ENCODE data around the gene RPL39.
"Not testable (repeated sequence)": the region's sequence is repeated elsewhere in the genome, so short reads cannot be mapped to it uniquely, and the experiment has no call there.

The RPL39 gene

GRCh38 chrX:119791437-119792231 lies at the start of gene RPL39:
TSS of gene RPL39 (minus strand) at chrX:119791630. CDS start at chrX:119791576, 54 bp downstream.
- DNase-seq (ENCODE audit: low read depth in 2 of 2) = peak; percentile 59 to 61

- DNase-seq (ENCODE audit: low read depth in 2 of 2) = no peak
Observed at GRCh38 chrX:119833905-119834304, 42.5 kb upstream of the RPL39 start.

- no peak for DNase-seq (ENCODE audit: low read depth in 2 of 2)
Observed at GRCh38 chrX:119828446-119828845, 37.0 kb upstream of the RPL39 start.

- DNase-seq (ENCODE audit: low read depth in 2 of 2) = no peak
Observed at GRCh38 chrX:119826399-119826959, 35.0 kb upstream of the RPL39 start.

- DNase-seq (ENCODE audit: low read depth in 2 of 2) = not testable (repeated sequence)
Observed at GRCh38 chrX:119824221-119824620, 32.8 kb upstream of the RPL39 start.

- DNase-seq (ENCODE audit: low read depth in 2 of 2) = not testable (repeated sequence)
Observed at GRCh38 chrX:119821703-119822102, 30.3 kb upstream of the RPL39 start.

GRCh38 chrX:119817130-119817690 lies 25.8 kb upstream of the RPL39 start:
- no peak for DNase-seq (ENCODE audit: low read depth in 2 of 2)

- no peak for DNase-seq (ENCODE audit: low read depth in 2 of 2)
Observed at GRCh38 chrX:119816300-119816699, 24.9 kb upstream of the RPL39 start.

- DNase-seq (ENCODE audit: low read depth in 2 of 2) = no peak
Observed at GRCh38 chrX:119809185-119809666, 17.8 kb upstream of the RPL39 start.

- not testable (repeated sequence) for DNase-seq (ENCODE audit: low read depth in 2 of 2)
Observed at GRCh38 chrX:119808461-119808860, 17.0 kb upstream of the RPL39 start.

GRCh38 chrX:119802546-119802945 lies 11.1 kb upstream of the RPL39 start:
- no peak for DNase-seq (ENCODE audit: low read depth in 2 of 2)

- no peak for DNase-seq (ENCODE audit: low read depth in 2 of 2)
Observed at GRCh38 chrX:119801253-119802221, 10.1 kb upstream of the RPL39 start.

- no peak for DNase-seq (ENCODE audit: low read depth in 2 of 2)
Observed at GRCh38 chrX:119790977-119791436, 423 bp downstream of the RPL39 start.

- no peak for DNase-seq (ENCODE audit: low read depth in 2 of 2)
Observed at GRCh38 chrX:119784747-119785446, 6.5 kb downstream of the RPL39 start.

GRCh38 chrX:119783026-119783425 lies 8.4 kb downstream of the RPL39 start:
- DNase-seq (ENCODE audit: low read depth in 2 of 2) = no peak

GRCh38 chrX:119778829-119779228 lies 12.6 kb downstream of the RPL39 start:
- DNase-seq (ENCODE audit: low read depth in 2 of 2) = no peak

- DNase-seq (ENCODE audit: low read depth in 2 of 2) = no peak
Observed at GRCh38 chrX:119775517-119776238, 15.8 kb downstream of the RPL39 start.

- not testable (repeated sequence) for DNase-seq (ENCODE audit: low read depth in 2 of 2)
Observed at GRCh38 chrX:119769388-119769787, 22.0 kb downstream of the RPL39 start.

- DNase-seq (ENCODE audit: low read depth in 2 of 2) = not testable (repeated sequence)
Observed at GRCh38 chrX:119768436-119768835, 23.0 kb downstream of the RPL39 start.

- no peak for DNase-seq (ENCODE audit: low read depth in 2 of 2)
Observed at GRCh38 chrX:119763836-119764387, 27.5 kb downstream of the RPL39 start.

Measured in fibroblast of skin of left biceps (primary cell).